Measurements from ENCODE around the gene ZNF136. TPM values are rescaled to one million over a fixed set of nuclear protein-coding genes. Genes with fewer than 3 reads are reported as not detected.
A peak's percentile ranks its signal among the peaks of the same experiment; 100 is the strongest.

Gene ZNF136
- total and polyA plus RNA-seq, 9 of the 15 experiments (the other 6 are each of a cell fraction or from before 2014, with no cell fraction given) = 1.0 to 5.3 (median 3.1) TPM

DNA sequence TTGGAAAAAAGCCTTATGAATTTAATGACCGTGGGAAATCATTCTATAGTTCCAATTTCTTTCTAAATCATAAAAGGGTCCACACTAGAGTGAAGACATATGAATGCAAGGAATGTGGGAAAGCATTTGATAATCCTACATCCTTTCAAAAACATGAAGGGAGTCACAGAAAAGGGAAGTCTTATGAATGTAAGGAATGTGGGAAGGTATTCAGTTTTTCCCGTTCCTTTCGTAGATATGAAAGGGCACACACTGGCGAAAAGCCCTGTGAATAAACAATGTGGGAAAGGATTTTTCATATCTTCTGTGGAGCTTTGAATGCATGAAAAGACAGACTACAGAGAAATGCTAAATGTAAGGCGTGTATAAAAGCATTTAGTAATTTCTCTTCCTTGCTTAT is 49.8 kb upstream of the ZNF136 start:
- no peak overlapping the region for H3K9ac ChIP-seq (ENCODE audit: insufficient read depth in 1 of 2, low read depth in 2 of 2, low read length in 2 of 2)
- TF ChIP-seq EWSR1 (IDR thresholded peaks at IDR 0.05; ENCODE audit: borderline replicate concordance, low read depth, partially characterized antibody) (no peak), GABPB2 (CRISPR knock-in tag; conservative IDR thresholded peaks at IDR 0.05) (no peak), ZNF12 (CRISPR knock-in tag; IDR thresholded peaks at IDR 0.05) (no peak), FOXJ3 (CRISPR knock-in tag; IDR thresholded peaks at IDR 0.05) (no peak), POU5F1 (IDR thresholded peaks at IDR 0.05; ENCODE audit: borderline replicate concordance, low read depth, low read length, partially characterized antibody) (no peak), DDX20 (tag; IDR thresholded peaks at IDR 0.05; ENCODE audit: low read depth) (no peak), BRD4 (IDR thresholded peaks at IDR 0.05) (no peak), ZNF140 (CRISPR knock-in tag; IDR thresholded peaks at IDR 0.05) (no peak), ZNF253 (CRISPR knock-in tag; conservative IDR thresholded peaks at IDR 0.05) (no peak), RBM39 (optimal IDR thresholded peaks at IDR 0.05; ENCODE audit: low read depth, low read length) (no peak), MAFK (IDR thresholded peaks at IDR 0.05; ENCODE audit: low read length) (no peak), ZNF431 (CRISPR knock-in tag; IDR thresholded peaks at IDR 0.05) (no peak), SMAD1 (IDR thresholded peaks at IDR 0.05; ENCODE audit: low read depth, low read length, partially characterized antibody) (no peak), RBM15 (IDR thresholded peaks at IDR 0.05; ENCODE audit: insufficient read depth, low read length) (no peak), EP400 (IDR thresholded peaks at IDR 0.05) (no peak), ZNF644 (tag; IDR thresholded peaks at IDR 0.05; ENCODE audit: low read depth) (no peak), ARID4B (CRISPR knock-in tag; IDR thresholded peaks at IDR 0.05) (no peak), CTBP1 (IDR thresholded peaks at IDR 0.05; ENCODE audit: borderline replicate concordance) (no peak)
- TF ChIP-seq, protein P1, sequence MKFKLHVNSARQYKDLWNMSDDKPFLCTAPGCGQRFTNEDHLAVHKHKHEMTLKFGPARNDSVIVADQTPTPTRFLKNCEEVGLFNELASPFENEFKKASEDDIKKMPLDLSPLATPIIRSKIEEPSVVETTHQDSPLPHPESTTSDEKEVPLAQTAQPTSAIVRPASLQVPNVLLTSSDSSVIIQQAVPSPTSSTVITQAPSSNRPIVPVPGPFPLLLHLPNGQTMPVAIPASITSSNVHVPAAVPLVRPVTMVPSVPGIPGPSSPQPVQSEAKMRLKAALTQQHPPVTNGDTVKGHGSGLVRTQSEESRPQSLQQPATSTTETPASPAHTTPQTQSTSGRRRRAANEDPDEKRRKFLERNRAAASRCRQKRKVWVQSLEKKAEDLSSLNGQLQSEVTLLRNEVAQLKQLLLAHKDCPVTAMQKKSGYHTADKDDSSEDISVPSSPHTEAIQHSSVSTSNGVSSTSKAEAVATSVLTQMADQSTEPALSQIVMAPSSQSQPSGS (CRISPR knock-in tag; IDR thresholded peaks at IDR 0.05) = no peak

More for the DNA sequence above, 49.8 kb upstream of the ZNF136 start:
- Histone ChIP-seq H4K20me1 (replicated peaks; ENCODE audit: control insufficient read depth, insufficient read depth, low read length) (no peaks in the 10 kb centered on the region), H3K9me3 (replicated peaks; ENCODE audit: control insufficient read depth, insufficient read depth, low read depth, low read length) (peaks cover 25% of the 10 kb centered on the region), H3K9me1 (ENCODE audit: control insufficient read depth, insufficient read depth, low read length) (no peaks in the 10 kb centered on the region), H3K27ac (ENCODE audit: extremely low read depth, low read depth, low read length) (no peak overlapping the region), H3K36me3 (ENCODE audit: control insufficient read depth, insufficient read depth, low read length) (peaks cover 38% of the 10 kb centered on the region), H3K4me2 (ENCODE audit: insufficient read depth, low read length) (no peak overlapping the region), H3K27me3 (ENCODE audit: control insufficient read depth in 2 of 2, insufficient read depth in 2 of 2, low read length in 2 of 2) (no peaks in the 10 kb centered on the region), H2AFZ (ENCODE audit: low read depth, low read length) (no peak overlapping the region), H3K79me2 (ENCODE audit: control insufficient read depth, insufficient read depth, low read length) (no peaks in the 10 kb centered on the region), H3K4me3 (no peak overlapping the region), H3K4me1 (replicated peaks in 1 of 2; ENCODE audit: control insufficient read depth in 2 of 2, insufficient read depth in 2 of 2, low read length in 2 of 2) (peaks cover 0 to 5% of the 10 kb centered on the region in 2 experiments; a peak in 2 of 5 replicates)
- WGBS (ENCODE audit: insufficient coverage, low coverage, missing lambda C conversion rate) = 57% methylated on average over 5 of the region's 5 CpGs
- intact Hi-C loops (cut with micrococcal nuclease) = no loop called here
- no peak for FAIRE-seq
- no peak for ATAC-seq
- DNase-seq (ENCODE audit: extremely low read depth in 1 of 4, low spot score in 3 of 4) = no peak
- TSS peak; percentile 23 for BruUV-seq (replicated peaks)
- ChIA-PET POLR2A (interaction anchor here (0.7 kb wide), 1 partner anchor 381 kb away, joined by 4 read pairs; no protein-coding TSS in a partner anchor), CTCF (ENCODE audit: low intra/inter-chr PET ratio) (no interaction called here)
- in situ Hi-C loops (cut with MboI) = no loop called here

Measured in K562 (cell line).